NCI-H526 treated with DMSO at 0.1 percent for 48 hours (cell line): ENCODE results near the gene GPC1.

Experiments
- DNase-seq: peaks from one replicate; lab custom pipeline; 2025; lab: John Stamatoyannopoulos, UW

The GPC1 gene

GRCh38 chr2:240499309-240500301, 64.1 kb downstream of the GPC1 start:
- DNase-seq = no peak

GRCh38 chr2:240500561-240501423, 65.3 kb downstream of the GPC1 start:
- no peak for DNase-seq

GRCh38 chr2:240501531-240501991, 66.1 kb downstream of the GPC1 start:
- DNase-seq = no peak

- DNase-seq = no peak
Observed at GRCh38 chr2:240502059-240502429, 66.6 kb downstream of the GPC1 start.

GRCh38 chr2:240502430-240503121, 67.1 kb downstream of the GPC1 start:
- no peak for DNase-seq

- DNase-seq = no peak
Observed at GRCh38 chr2:240503375-240503774, 67.9 kb downstream of the GPC1 start.

- DNase-seq = no peak
Observed at GRCh38 chr2:240503848-240504247, 68.4 kb downstream of the GPC1 start.

GRCh38 chr2:240505910-240506309, 70.4 kb downstream of the GPC1 start:
- DNase-seq = no peak

GRCh38 chr2:240506406-240507059, 71.1 kb downstream of the GPC1 start:
- no peak for DNase-seq

GRCh38 chr2:240507060-240507777, 71.8 kb downstream of the GPC1 start:
- DNase-seq = no peak

- DNase-seq = no peak
Observed at GRCh38 chr2:240507778-240508251, 72.4 kb downstream of the GPC1 start.

- DNase-seq = no peak
Observed at GRCh38 chr2:240508832-240509545, 73.5 kb downstream of the GPC1 start.

- no peak for DNase-seq
Observed at GRCh38 chr2:240509667-240510512, 74.4 kb downstream of the GPC1 start.

- no peak for DNase-seq
Observed at GRCh38 chr2:240510513-240511210, 75.2 kb downstream of the GPC1 start.

GRCh38 chr2:240511351-240512108, 76.1 kb downstream of the GPC1 start:
- DNase-seq = no peak

GRCh38 chr2:240512109-240512485, 76.6 kb downstream of the GPC1 start:
- DNase-seq = no peak

GRCh38 chr2:240512666-240513535, 77.4 kb downstream of the GPC1 start:
- DNase-seq = no peak
